Tibial nerve (tissue), 4 donors: ENCODE data around the gene RABGGTA.

Experiments
- EP300 ChIP-seq, 2 donors: sonication (generic); formaldehyde crosslinking; IDR thresholded peaks; one replicate each; pipeline ENCODE4 v1.6.1; 2017; ENCODE audit warnings: antibody characterized with exemption in 2 of 2, mild to moderate bottlenecking in 1 of 2
- TF ChIP-seq, protein P1 (sequence below), 5 experiments: fragments of 200-600 bp in 3 of 5; fragments of 450-650 bp in 2 of 5; sonication (generic) in 3 of 5; IDR thresholded peaks; one replicate each; pipeline ENCODE4 v1.5.1; 2016 to 2019; ENCODE audit warnings: antibody characterized with exemption in 5 of 5, mild to moderate bottlenecking in 3 of 5, moderate library complexity in 2 of 5

DNA sequence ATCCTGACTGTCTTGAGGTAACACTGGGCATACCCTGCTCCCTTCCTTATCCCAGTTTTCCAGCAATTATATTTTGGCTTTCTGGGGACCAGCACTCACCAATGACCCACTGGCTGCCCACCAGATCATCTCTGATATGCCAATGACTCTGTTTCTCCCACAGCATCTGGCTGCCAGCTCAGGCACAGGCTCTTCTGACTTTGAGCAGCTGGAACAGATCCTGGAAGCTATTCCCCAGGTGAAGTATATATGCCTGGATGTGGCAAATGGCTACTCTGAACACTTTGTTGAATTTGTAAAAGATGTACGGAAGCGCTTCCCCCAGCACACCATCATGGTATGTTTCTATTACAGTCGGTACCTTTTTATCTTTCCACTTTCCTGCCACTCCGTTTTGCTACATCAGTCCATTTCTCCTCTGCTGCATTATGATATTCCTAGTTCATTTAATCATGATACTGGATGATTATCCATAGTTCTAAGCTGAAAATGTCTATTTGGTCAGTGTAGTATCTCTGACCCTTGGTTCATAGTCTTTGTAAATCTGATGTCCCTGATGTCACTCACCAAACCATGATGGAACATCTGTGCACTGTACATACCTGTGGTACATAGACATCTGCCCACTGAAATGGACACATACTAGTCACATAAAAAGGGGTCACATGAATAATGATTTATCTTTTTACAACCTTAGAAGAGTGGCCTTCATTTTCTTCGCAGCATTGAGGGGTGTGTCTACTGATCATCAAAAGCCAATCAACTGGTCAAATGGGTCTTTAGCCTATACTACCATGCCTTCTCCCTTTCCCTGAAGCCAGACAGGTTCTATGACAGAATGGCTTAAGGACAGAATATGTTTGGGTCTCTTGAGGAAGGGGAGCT lies 35.4 kb downstream of the RABGGTA start:
- TF ChIP-seq, protein P1, sequence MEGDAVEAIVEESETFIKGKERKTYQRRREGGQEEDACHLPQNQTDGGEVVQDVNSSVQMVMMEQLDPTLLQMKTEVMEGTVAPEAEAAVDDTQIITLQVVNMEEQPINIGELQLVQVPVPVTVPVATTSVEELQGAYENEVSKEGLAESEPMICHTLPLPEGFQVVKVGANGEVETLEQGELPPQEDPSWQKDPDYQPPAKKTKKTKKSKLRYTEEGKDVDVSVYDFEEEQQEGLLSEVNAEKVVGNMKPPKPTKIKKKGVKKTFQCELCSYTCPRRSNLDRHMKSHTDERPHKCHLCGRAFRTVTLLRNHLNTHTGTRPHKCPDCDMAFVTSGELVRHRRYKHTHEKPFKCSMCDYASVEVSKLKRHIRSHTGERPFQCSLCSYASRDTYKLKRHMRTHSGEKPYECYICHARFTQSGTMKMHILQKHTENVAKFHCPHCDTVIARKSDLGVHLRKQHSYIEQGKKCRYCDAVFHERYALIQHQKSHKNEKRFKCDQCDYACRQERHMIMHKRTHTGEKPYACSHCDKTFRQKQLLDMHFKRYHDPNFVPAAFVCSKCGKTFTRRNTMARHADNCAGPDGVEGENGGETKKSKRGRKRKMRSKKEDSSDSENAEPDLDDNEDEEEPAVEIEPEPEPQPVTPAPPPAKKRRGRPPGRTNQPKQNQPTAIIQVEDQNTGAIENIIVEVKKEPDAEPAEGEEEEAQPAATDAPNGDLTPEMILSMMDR (IDR thresholded peaks at IDR 0.05): no peak
- no peak for TF ChIP-seq EP300 (IDR thresholded peaks at IDR 0.05)
